ENCODE data around the gene MARCKSL1. TPM values are rescaled to one million over a fixed set of nuclear protein-coding genes. Genes with fewer than 3 reads are reported as not detected.

MARCKSL1 gene
- total and polyA plus RNA-seq, 3 donors from 2014 or later, result 288 to 326 (median 312) TPM

GRCh38 chr1:32333251-32333963 lies 2.6 kb downstream of the MARCKSL1 start:
- no peak for DNase-seq
- no peaks in the 10 kb centered on the region for H3K36me3 ChIP-seq (ENCODE audit: low read depth, missing control alignments)
- peaks cover 46% of the 10 kb centered on the region for H3K4me1 ChIP-seq
- no peaks in the 10 kb centered on the region for H3K9me3 ChIP-seq
- no peaks in the 10 kb centered on the region for H3K27me3 ChIP-seq
- intact Hi-C loops (cut with DNase I; ENCODE audit: low total_unique reads), result loop anchor here (10.0 kb wide), 1 partner anchor 89 kb away; the partner anchor contains the start of gene FAM167B
- TF ChIP-seq POLR2A (IDR thresholded peaks at IDR 0.05) (no peak), CTCF (IDR thresholded peaks at IDR 0.05) (no peak)
- H3K27ac ChIP-seq, result peak overlapping the region; percentile 81 to 96
- 36 to 62% methylated on average over 3 of the region's 3 CpGs for WGBS, 2 donors
- H3K4me3 ChIP-seq, result no peak overlapping the region

- intact Hi-C loops (cut with DNase I; ENCODE audit: low total_unique reads), result loop anchor here (10.0 kb wide), 1 partner anchor 88 kb away; the partner anchor contains the start of gene FAM167B
These were observed 3.5 kb downstream of the MARCKSL1 start for GRCh38 chr1:32332290-32333079.

GRCh38 chr1:32331549-32331948 lies 4.5 kb downstream of the MARCKSL1 start:
- DNase-seq, result no peak
- Histone ChIP-seq H3K36me3 (ENCODE audit: low read depth, missing control alignments) (no peaks in the 10 kb centered on the region), H3K4me3 (no peak overlapping the region), H3K27ac (peak overlapping the region in 1 of 2 donors; percentile 62), H3K4me1 (peaks cover 27% of the 10 kb centered on the region), H3K27me3 (no peaks in the 10 kb centered on the region), H3K9me3 (no peaks in the 10 kb centered on the region)
- intact Hi-C loops (cut with DNase I; ENCODE audit: low total_unique reads), result loop anchor here (10.0 kb wide), 1 partner anchor 87 kb away; the partner anchor contains the start of gene FAM167B
- TF ChIP-seq POLR2A (IDR thresholded peaks at IDR 0.05) (no peak), CTCF (IDR thresholded peaks at IDR 0.05) (no peak)
- WGBS, 2 donors, result 85 to 89% methylated on average over 3 to 12 of the region's 12 CpGs

More at GRCh38 chr1:32332290-32333079, 3.5 kb downstream of the MARCKSL1 start:
- H3K9me3 ChIP-seq, result no peaks in the 10 kb centered on the region
- 69 to 72% methylated on average over 2 to 3 of the region's 3 CpGs for WGBS, 2 donors
- H3K27ac ChIP-seq, result peak overlapping the region; percentile 44 to 62
- no peak overlapping the region for H3K4me3 ChIP-seq
- H3K27me3 ChIP-seq, result no peaks in the 10 kb centered on the region
- no peak for DNase-seq
- no peak for TF ChIP-seq CTCF (IDR thresholded peaks at IDR 0.05)
- TF ChIP-seq POLR2A (IDR thresholded peaks at IDR 0.05), result no peak
- no peaks in the 10 kb centered on the region for H3K36me3 ChIP-seq (ENCODE audit: low read depth, missing control alignments)
- peaks cover 36% of the 10 kb centered on the region for H3K4me1 ChIP-seq

GRCh38 chr1:32330558-32331151 lies 5.4 kb downstream of the MARCKSL1 start:
- H3K36me3 ChIP-seq (ENCODE audit: low read depth, missing control alignments), result no peaks in the 10 kb centered on the region
- DNase-seq, result no peak

More at GRCh38 chr1:32330558-32331151, 5.4 kb downstream of the MARCKSL1 start:
- Histone ChIP-seq H3K27me3 (no peaks in the 10 kb centered on the region), H3K4me3 (no peak overlapping the region), H3K9me3 (no peaks in the 10 kb centered on the region), H3K27ac (no peak overlapping the region), H3K4me1 (peaks cover 23% of the 10 kb centered on the region)
- TF ChIP-seq CTCF (IDR thresholded peaks at IDR 0.05) (no peak), POLR2A (IDR thresholded peaks at IDR 0.05) (no peak)
- intact Hi-C loops (cut with DNase I; ENCODE audit: low total_unique reads), result loop anchor here (10.0 kb wide), 1 partner anchor 86 kb away; the partner anchor contains the start of gene FAM167B
- WGBS, 2 donors, result 84 to 92% methylated on average over 10 to 12 of the region's 12 CpGs
